NCI-H748 treated with DMSO at 0.1 percent for 48 hours (cell line): Measurements from ENCODE around the gene MYH14.
A peak's percentile ranks its signal among the peaks of the same experiment; 100 is the strongest.

Experiments
- DNase-seq: peaks from one replicate; lab custom pipeline; 2025; lab: John Stamatoyannopoulos, UW

MYH14 gene

DNA sequence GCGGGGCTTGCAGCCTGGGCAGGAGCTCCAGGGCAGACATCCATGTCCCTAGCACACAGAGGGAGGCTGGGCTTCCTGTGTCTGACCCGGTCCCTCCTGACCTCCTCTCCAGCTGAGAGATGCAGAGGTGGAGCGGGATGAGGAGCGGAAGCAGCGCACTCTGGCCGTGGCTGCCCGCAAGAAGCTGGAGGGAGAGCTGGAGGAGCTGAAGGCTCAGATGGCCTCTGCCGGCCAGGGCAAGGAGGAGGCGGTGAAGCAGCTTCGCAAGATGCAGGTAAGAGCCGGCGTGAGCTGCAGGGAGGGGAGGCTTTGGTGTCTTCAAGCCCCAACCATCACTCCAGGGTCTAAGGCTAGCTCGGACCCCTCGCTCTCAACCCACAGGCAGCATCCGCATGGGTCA is 87.4 kb downstream of the MYH14 start:
- no peak for DNase-seq

DNA sequence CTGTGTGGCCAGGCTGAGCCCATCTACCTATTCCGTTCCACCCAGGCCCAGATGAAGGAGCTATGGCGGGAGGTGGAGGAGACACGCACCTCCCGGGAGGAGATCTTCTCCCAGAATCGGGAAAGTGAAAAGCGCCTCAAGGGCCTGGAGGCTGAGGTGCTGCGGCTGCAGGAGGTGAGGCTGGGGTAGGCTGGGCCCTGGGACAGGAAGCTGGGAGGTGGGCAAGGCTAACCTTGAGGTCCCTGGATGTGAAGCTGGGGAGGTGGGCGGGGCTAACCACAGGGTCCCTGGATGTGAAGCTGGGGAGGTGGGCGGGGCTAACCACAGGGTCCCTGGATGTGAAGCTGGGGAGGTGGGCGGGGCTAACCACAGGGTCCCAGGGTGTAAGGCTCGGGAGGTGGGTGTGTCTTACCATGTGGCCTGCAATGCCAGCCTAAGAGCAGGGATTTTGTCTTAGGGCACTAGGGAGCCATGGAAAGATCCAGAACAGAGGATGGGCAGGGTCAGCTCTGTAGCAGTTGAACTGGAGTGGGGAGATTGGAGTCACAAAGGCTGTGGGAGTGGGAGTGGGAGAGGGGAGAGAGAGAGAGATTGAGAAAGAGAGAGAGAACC is 88.9 kb downstream of the MYH14 start:
- no peak for DNase-seq

DNA sequence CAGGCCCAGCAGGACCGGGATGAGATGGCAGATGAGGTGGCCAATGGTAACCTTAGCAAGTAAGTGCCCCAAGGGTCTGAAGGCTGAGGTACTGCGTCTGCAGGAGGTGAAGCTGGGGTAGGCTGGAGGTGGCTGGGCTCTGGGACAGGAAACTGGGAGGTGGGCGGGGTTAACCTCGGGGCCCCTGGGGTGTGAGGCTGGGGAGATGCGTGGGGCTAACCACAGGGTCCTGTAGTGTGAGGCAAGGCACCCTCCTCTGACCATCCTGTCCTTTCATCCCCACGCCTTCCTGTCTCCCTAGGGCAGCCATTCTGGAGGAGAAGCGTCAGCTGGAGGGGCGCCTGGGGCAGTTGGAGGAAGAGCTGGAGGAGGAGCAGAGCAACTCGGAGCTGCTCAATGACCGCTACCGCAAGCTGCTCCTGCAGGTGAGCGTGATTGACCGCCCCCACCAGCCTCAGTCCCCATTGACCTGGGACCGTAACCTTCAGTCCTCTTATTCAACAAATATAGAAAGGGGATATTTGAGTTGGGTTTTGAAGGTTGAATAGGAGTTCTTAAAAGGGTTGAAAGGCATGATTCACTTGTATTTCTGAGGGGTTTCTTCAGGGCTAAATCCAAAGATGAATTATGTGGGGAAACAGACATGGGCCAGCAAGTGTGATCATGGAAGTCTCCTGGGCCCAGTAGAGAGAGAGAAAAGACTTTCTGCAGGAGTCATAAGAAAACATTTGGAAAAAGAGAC is 90.0 kb downstream of the MYH14 start:
- DNase-seq = no peak

DNA sequence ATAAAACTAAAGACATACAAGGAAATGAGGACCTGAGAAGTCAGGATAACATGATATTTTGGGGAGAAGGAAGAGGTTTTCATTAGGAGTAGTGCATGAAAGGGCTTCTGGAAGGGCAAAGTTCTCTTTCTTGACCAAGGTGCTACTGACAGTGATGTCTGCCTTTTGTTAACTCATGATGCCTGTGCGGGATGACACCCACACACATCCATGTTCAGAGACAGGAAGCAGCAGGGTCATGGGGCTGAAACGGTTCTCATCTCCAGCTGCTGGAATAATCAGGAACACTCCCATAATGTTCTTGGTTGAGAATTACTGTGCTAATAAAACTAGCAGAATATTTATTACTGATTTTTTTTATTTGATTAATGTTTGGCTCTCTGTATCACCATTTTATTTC is 96.6 kb downstream of the MYH14 start:
- no peak for DNase-seq

DNA sequence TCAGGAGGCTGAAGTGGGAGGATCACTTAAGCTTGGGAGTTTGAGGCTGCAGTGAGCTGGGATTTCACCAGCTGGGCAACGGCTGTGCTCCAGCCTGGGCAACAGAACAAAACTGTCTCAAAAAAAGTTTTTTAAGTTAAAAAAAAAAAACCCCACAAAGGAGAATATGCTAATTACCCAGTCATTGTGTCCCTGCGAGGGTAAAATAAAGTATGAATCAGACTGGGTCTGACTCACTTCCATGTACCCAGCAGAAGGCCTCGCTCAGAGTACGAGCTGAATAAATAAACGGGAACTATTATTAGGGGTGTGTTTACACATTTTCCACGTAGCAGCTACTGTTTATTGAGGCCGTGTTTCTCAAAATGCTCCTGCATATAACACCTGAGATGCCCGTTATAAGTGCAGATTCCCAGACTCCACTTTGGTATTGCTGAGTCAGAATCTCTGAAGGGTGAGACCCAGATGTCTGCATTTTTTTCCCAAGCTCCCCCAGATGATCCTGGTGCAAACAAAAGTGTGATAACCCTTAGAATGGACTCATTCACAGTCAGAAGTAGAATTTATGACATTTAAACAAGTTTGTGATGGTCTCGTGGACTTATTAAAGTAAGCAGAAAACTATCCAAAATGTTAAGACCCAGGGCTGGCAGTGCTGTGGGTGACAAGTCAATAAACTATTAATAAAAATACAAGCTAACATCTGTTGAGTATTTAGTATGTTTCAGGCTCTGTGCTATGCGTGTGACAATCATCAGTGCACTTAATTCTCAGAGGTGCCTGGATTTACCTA is 97.6 kb downstream of the MYH14 start:
- no peak for DNase-seq

DNA sequence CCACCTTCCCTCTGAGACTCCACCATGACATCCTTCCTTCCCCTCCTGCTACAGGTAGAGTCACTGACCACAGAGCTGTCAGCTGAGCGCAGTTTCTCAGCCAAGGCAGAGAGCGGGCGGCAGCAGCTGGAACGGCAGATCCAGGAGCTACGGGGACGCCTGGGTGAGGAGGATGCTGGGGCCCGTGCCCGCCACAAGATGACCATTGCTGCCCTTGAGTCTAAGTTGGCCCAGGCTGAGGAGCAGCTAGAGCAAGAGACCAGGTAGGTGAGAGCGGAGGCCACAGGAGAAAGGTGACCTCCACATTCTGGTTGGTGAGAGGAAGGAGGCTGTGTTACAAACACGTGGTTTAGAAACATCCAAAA is 98.2 kb downstream of the MYH14 start:
- DNase-seq = no peak

DNA sequence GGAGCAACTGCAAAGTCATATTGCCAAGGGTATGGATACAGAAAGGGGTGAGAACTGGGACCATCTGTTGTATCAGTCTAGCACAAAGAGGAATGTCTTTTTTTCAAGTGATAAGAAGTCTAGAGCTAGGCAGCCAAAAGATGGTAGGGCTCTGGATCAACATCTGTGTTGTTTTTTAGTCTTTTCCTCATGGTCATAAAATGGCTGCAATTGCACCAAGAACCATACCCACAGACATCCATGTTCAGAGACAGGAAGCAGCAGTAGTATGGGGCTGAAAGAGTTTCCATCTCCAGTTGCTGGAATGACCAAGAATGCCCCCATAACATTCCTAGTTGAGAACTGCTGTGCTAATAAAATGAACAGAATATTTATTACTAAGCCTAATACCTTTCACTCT is 100.1 kb downstream of the MYH14 start:
- DNase-seq = no peak

DNA sequence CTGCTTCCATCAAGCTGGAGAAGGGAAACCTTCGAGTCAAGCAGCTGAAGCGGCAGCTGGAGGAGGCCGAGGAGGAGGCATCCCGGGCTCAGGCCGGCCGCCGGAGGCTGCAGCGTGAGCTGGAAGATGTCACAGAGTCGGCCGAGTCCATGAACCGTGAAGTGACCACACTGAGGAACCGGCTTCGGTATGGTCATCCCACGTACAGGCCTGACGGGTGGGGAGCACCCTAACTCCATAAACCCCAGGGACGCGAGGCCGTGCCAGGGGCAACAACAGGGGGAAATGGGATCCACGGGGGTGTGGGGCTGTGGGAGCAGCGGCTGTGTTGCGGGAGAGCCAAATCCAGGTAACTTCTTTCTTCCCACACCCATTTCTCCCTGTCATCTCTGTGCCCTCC is 105.6 kb downstream of the MYH14 start:
- no peak for DNase-seq

DNA sequence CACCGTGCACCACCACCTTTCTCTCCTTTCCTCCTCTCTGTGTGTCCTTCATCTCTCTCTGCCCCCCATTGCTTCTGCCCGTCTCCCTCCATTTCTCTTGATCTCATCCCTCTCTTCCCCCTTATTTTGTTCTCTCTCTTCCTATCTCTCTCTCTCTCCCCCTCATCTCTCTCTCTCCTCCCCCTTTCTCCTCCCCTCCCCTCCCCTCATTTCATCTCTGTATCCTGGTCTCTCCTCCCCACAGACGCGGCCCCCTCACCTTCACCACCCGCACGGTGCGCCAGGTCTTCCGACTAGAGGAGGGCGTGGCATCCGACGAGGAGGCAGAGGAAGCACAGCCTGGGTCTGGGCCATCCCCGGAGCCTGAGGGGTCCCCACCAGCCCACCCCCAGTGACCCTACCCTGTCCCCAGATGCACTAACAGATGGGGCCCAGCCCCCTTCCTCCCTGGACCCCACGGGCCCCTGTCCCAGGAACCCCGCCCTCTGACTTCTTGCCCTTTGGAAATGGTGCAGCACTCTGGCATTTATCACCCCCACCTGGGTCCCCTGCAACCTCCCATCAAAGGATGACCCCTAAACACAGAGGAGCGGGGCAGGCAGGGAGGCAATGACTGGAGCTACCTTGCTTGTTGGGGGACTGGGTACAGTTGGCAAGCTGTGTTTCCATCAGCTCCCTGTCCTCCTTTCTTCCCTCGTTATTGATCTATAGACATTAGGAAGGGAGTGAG is 106.1 kb downstream of the MYH14 start:
- DNase-seq = no peak

DNA sequence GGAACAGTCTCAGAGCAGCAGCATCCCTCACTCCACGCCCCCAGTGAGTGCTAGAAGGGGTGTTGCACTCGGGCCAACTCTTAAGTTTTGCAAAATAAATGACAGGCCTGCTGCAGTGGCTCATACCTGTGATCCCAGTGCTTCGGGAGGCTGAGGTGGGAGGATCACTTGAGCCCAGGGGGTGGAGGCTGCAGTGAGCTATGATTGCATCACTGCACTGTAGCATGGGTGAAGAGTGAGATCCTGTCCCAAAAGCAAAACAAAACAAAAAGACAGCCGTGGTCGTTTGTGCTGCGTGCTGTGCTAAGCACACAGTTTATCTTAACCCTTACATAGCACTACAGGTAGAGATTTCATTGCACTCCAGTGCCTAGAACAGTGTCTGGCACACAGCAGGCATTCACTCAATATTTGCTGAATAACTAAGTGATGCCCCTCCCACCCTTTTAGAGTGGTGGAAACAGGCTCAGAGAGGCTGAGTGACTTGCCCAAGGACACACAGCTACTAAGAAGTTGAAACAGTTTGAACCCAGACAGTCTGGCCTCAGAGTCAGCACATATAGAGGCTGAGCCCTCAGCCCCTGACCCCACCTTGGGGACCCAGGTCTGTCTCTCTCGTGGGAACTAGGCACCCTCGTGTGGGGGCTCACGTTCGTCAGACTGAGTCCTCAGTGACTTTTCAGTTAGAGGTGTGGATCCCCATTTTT is 107.5 kb downstream of the MYH14 start:
- no peak for DNase-seq

DNA sequence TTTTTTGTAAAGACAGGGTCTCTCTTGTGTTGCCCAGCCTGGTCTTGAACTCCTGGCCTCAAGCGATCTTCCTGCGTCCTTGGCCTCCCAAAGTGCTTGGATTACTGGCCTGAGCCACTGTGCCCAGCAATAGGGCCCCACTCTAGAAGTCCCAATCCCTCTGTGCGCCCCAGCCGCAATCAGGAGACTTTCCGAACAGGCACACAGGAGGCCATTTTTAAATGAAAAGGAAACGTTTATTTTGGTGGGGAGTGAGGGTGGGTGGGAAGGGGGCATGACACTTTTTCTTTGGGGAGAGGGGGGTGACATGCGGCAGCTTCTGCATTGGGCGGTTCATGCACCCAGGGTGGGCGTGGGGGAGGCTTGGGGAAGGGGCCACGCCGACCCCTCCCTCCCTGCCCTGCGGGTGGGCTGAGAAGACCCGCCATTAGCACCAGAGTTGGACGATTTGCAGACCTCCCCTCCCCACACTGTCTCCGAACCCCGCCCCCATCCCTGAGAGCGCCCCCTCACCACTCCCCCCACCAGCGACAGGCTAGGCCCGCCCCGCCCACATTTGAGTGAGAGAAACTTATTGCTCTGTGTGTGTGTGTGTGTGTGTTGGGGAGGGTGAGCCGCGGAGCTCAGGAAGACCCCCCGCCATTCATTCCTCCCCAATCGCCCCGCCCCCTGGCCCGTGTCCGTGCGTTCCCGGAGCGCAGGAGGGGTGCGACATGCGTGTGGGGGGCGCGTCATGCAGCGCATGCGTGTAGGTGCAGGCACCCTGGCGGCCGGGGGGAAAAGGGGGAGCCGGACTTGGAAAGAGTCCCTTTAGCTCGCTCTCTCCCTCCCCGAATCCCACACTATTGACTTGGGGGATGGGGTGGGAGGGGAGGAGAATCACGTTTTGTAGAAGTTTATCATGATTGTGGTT is 108.6 kb downstream of the MYH14 start:
- no peak for DNase-seq

DNA sequence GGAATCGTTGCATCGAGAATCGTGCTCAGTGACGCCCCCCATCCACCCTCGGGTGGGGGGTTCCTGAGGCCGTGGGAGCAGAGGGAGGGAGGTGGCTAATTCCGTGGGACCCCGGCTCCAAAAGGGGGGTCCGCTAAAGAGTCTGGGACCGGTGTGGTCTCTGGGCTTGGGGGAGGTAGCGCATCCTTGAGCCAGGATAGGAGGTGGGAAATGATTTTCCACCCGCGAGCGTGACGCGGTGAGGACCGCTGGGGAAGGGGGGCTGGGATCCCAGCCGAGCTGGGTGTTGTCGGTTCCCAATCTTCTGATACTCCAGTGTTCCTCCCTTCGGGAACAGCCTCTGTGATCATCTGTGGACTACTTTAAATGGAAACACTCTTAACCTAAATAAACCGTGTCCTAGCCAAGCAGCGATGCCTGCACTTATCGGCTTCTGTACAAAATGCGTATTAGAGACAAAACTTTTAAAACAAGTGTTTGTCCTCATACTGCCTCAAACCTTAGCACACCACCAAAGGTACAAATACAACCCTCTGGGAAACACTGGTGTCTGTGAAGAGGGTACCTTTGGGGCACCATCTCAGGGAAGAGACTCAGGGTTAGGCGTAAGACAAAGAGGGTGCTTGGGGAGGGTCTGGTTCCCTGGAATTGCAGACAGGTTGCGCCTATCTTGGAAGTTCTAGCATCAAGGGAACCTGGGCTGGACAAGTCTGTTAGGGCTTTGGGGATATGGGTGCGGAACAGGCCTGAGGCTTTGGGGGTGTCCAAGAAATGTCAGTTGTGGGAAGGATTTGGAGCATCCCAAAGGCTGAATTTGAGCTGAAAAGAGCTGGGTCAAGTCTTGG is 109.8 kb downstream of the MYH14 start:
- no peak for DNase-seq

DNA sequence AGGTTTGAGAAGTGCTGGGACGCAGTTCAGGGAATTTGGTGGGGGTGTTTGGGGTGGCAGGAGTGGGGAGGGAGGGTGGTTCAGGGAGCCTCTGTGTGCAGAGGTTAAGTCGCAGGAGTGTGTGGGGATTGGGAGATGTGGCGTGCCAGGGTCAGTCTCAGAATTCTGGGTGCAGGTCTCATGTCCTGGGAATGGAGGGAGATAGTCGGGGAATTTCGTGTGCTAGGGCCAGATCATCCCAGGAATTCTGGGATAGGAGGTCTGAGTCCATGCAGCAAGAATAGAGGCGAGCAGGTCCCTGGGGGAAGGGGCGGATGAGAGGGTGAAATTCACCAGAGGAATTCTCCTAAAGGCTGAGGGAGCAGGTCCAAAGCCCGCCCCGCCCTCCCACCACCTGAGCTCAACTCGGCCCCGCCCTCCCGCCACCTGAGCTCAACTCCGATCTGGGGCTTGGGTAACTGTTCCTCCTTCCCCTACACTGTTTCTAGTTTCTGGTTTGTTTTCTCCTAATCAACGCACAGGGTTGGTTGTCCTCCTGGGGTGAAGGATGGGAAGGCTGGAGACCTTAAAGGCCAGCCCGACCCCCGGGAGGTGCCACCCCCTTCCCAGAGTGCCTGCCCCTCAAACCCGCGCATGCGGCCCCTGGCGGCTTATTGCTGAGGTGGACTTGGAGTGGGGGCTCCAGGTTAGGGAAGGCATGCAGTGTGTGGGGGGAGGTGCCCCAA is 110.6 kb downstream of the MYH14 start:
- peak; percentile 24 for DNase-seq

DNA sequence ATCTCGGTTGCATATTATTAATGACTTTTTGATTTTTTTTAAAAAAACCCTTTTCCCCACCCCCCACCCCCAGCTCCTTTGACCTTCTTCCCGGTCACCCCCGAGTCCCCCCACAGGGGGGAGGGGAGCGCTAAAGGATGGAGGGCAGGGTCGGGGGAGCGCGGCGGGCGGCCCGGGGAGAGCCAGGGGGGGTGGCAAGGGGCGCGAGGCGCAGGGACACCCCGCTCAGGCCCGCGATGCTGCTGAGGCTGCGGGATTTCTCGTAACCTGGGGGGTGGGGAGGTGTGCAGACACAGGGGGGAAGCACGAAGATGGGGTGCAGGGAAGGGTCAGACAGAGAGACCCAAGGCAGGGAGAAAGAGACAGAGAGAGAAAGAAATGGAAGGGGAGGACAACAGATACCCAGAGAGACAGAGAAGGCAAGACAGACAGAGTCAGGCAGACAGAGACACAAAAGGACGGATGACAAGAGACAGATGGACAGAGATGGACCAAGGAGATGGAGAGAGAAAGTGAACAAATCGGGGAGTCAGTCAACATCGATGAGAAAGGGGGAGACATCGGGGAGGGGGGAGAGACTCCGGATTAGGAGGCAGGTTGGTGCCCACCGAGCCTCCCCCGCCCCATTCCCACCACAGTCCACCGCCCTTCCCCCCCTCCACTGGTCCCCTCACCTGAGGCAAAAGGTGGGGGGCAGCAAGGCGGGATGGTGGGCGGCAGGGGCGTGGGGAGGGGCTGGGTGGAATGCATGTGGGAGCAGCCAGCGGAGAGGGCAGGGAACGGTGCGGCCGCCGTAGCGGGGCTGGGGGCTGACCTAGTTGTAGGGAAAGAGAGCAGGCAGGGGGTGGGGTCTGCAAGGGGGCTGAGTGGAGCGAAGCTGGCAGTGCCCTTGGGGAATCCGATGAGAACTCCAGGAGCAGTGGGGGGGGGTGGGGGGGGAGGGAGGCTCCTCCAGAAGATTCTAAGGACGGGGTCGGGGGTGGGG is 111.6 kb downstream of the MYH14 start:
- DNase-seq = no peak

DNA sequence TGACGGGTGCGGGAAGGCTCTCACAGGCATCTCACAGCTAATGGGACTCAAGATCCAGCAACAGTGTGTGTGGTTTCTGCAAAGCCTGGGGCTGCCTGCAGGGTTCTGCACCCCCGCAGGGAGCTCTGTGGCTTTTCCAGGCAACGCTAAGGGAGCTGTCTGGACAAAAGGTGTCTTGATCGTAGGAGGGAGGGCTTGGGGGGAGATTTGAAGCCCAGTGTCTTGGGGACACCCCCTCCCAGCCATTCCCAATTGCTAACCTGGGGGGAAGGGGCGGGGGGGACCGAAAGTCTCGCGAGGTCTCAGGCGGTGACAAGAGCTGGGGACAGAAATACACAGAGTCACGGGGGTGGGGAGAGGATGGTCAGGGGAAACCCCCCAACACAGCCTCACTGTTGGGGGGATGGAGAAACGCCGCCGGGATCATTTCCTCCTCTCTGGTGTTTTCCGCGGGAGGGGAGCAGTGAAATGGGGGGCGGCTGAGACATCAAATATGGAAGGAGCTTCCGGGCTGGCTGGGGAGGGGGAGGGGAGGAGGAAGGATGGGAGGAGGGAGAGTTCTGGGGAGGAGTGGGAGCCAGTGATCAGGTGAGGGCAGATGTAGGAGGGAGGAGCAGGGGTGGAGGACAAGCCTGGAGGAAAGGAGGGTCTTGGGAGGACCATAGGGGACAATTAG is 112.5 kb downstream of the MYH14 start:
- peak; percentile 54 for DNase-seq

DNA sequence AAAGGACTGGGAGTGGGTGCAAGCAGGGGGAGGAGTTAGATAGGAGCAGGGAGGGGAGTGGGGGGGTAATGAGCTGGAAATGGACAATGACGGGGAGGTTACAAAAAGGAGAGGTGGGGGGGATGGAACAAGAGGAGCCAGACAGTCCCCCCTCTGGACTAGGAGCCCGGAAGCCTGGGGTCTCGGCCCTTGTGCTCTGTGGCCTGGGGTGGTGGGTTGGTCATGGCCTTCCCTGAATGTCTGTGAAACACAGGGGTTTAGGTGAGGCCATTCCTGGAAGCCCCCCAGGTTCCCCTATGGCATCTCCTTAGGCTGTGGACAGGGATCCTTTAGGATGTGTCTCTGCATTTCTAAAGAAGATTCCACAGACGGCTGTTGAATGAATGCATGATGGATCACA is 113.7 kb downstream of the MYH14 start:
- DNase-seq = no peak

DNA sequence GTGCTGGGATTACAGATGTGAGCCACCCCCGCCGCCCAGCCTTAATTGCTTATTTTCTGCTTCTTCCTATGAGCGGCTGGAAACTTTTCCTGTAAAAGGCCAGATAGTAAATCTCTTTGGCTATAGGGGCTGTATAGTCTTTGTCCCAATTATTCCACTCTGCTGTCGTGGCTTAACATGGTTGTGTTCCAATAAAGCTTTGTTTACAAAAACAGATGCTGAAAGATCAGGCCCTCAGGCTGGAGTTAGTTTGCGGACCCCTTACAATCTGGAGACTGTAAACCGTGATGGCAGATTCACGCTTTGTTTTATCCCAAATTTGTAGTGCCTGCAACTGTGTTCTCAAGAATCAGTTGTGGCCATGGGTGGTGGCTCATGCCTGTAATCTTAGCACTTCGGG is 115.0 kb downstream of the MYH14 start:
- DNase-seq = no peak
